Measurements from ENCODE around the gene TSSK3.

The TSSK3 gene

DNA sequence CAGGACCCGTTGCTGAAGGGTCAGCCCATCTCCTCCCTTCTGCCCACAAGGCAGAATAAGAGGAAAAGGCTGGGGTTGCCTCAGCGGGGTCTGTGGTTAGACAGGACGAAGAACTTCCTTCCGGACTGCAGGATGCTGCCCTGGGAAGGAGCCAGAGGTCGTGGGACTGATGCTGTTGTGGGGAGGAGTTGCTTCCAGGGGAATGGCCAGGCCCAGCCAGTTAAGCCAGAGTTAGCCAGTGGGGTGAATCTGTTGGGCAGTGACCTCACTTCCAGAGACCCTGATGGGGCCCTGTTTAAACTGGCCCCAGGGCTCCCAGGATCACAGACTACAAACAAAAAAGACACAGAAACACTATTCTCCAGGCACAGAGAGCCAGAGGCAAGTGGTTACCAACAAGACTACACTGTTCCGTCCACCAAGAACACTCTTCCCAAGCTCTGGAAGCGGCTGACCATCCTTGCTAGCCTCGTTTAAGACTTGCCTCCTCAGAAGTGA is 13.1 kb upstream of the TSSK3 start:
- TF ChIP-seq, protein P1, sequence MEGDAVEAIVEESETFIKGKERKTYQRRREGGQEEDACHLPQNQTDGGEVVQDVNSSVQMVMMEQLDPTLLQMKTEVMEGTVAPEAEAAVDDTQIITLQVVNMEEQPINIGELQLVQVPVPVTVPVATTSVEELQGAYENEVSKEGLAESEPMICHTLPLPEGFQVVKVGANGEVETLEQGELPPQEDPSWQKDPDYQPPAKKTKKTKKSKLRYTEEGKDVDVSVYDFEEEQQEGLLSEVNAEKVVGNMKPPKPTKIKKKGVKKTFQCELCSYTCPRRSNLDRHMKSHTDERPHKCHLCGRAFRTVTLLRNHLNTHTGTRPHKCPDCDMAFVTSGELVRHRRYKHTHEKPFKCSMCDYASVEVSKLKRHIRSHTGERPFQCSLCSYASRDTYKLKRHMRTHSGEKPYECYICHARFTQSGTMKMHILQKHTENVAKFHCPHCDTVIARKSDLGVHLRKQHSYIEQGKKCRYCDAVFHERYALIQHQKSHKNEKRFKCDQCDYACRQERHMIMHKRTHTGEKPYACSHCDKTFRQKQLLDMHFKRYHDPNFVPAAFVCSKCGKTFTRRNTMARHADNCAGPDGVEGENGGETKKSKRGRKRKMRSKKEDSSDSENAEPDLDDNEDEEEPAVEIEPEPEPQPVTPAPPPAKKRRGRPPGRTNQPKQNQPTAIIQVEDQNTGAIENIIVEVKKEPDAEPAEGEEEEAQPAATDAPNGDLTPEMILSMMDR (conservative IDR thresholded peaks at IDR 0.05; ENCODE audit: low read length): no peak
- H3K4me3 ChIP-seq (ENCODE audit: low read length): no peak overlapping the region
- peak; percentile 18 for DNase-seq (ENCODE audit: low read depth)

DNA sequence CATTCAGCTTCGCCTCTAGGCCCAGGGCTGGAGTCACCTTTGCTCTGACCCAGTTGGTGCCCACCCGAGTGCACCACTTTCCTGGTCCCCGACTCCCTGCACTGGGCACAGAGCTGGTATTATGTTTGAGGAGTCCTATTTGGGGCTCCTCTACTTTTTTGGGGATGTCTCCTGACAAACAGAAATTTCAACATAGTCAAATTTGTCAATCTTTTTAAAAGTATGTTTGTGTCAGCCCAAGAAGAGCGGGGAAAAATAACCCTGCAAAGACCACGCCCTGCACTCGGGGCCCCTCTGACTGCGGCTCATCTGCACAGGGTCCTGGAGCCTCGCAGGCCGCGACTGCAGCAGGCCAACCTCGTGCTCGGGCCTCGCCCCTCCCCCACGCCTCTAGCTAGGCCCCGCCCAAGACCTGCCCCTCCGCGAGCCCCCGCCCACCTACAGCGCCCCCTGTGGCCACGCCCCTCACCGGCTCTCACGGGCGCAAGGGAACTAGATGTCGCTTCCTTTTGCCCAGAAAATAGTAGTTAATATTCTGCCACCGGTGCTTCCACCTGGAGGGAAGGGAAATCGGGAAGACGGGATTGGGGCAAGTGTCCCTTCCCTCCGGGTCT is 11.4 kb upstream of the TSSK3 start:
- DNase-seq (ENCODE audit: low read depth): peak; percentile 58
- peak overlapping the region; percentile 75 for H3K4me3 ChIP-seq (ENCODE audit: low read length)
- TF ChIP-seq, protein P1 (conservative IDR thresholded peaks at IDR 0.05; ENCODE audit: low read length): peak; percentile 57

DNA sequence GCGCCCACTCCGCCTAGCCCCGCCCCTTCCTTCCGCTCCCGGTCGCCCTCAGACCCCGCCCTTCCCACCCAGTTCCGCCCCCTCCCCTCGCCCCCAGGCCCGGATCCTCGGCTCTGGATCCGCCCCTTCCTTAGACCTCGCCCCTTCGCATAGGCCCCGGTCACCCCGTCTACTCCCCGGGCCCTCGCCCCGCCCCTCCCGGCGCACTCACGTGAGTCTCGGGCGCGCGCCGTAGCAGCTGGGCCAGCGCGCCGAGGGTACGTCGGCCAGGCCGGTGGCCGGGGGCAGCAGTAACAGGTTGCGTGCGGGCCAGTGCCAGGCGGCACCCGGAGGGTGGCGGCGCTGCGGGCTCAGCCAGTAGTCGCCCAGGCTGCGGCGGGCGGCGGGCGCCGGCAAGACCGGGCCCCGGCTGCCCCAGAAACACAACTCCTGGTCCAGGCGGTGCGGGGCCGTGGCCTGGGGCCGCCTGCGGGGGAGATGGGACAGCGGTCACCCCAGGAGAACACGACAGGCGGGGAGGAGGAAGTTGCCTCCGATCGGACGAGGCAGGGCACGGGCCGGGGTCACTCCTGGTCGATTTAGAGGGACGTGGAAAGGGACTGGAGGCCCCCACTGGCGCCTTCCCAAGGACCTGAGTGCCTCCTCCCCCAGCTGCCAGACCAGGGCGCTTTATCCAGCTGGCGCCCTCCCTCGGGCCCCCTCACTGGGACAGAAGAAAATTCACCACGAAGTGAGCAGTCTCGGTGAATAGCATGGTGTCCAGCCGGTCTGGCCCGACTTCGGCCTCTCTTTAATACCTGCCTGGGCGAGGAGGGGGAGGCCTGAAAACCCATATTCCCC is 10.7 kb upstream of the TSSK3 start:
- peak overlapping the region; percentile 75 for H3K4me3 ChIP-seq (ENCODE audit: low read length)
- peak; percentile 89 for DNase-seq (ENCODE audit: low read depth)
- TF ChIP-seq, protein P1 (conservative IDR thresholded peaks at IDR 0.05; ENCODE audit: low read length): 0 out of 2 replicates have a peak, but pooled peaks have one; percentile 3

DNA sequence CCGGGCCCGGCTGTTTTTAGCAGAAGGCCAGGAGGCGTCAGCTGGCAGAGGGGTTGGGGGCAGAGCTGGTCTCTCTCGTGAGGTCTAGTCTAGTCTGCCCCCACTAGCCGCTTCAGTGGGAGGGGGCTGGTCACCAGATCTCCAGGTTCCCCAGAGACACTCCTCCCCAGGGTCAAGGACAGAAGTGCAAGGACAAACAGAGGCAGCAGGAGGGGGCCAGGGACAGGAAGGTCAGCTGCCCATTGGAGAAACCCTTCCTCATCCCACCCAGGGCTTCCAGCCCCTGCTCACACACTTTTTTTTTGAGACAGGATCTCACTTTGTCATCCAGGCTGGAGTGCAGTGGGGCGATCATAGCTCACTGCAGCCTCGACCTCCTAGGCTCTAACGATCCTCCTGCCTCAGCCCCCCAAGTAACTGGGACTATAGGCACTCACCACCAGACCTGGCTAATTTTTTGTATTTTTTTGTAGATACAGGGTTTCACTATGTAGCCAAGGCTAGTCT is 10.0 kb upstream of the TSSK3 start:
- no peak for DNase-seq (ENCODE audit: low read depth)
- H3K4me3 ChIP-seq (ENCODE audit: low read length): peak overlapping the region; percentile 75
- TF ChIP-seq, protein P1 (conservative IDR thresholded peaks at IDR 0.05; ENCODE audit: low read length): no peak

DNA sequence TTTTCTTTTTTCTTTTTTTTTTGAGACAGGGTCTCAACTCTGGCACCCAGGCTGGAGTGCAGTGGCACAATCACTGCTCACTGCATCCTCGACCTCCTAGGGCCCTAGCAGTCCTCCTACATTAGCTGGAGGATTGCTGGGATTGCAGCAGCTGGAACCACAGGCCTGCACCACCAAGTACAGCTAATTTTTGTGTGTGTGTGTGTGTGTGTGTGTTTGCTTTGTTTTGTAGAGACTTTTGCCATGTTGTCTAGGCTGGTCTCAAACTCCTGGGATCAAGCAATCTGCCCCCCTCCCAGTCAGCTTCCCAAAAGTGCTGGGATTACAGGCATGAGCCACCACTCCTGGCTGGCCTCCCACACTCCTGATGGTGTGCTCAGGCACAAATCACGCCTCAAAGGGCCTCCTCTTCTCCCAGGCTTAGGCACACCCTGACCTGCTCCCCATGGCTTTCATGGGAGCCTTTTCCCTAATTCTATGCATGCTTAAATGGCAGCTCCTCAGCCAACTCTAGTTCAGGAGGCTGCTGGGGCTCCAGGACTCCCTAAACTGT is 9.4 kb upstream of the TSSK3 start:
- TF ChIP-seq, protein P1 (conservative IDR thresholded peaks at IDR 0.05; ENCODE audit: low read length): no peak
- peak; percentile 33 for DNase-seq (ENCODE audit: low read depth)
- H3K4me3 ChIP-seq (ENCODE audit: low read length): no peak overlapping the region

DNA sequence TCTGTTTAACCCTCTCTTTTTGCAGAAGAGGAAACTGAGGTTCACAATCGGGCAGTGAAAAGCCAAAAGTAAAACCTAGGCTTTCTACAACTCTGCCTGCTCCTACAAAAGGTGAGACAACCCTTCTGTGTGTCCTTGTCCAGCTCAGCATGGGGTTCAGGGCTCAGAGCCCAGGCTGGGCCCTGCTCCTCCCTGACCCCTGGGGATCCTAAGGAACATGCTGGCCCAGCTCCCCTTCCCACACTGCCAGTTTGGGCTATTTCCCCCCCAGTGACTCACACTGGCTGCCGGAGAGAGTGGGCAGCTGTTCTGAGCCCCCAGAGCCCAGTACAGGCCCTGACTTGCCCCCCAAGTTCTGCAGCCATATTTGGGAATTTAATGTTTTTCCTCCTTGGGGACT is 8.9 kb upstream of the TSSK3 start:
- DNase-seq (ENCODE audit: low read depth): no peak
- H3K4me3 ChIP-seq (ENCODE audit: low read length): no peak overlapping the region
- TF ChIP-seq, protein P1 (conservative IDR thresholded peaks at IDR 0.05; ENCODE audit: low read length): no peak

Measured in AG10803 (cell line).